HG02571 (cell line): ENCODE data around the gene CCL5.

Source experiments
- ATAC-seq: cut with Tn5 transposase; IDR thresholded peaks from one replicate; pipeline ENCODE4 v1.9.1; 2021; ENCODE audit warnings: mild to moderate bottlenecking, moderate library complexity; ENCODE audit not compliant: unreplicated experiment

Gene CCL5

GRCh38 chr17:35870906-35871819, 9.0 kb downstream of the CCL5 start:
- ATAC-seq, result no peak

DNA sequence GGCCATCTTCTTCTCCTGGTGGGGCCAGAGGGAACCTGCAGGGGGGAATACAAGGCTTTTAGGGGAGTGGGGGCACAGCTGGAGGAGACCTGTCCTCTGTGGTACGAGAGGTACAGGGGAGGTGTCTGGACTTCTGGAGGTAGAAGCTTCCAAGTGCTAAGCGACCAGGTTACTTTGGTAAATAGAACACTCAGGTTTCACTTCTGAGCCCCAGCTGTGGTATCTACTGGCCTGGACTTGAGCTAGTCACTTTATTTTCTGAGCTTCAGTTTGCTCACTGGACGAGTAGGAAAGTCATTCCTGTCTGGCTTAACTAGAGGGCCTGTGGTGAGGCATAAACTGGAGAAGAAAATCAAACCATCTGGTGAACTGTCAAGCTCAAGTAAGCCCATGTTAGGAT, 11.4 kb downstream of the CCL5 start, which contains the start of gene HEATR9:
HEATR9 (minus strand) TSS at position 155 of the 400 bp plus-strand sequence; CDS start at position 6, 149 bp downstream.
- no peak for ATAC-seq

GRCh38 chr17:35867574-35867973, 12.6 kb downstream of the CCL5 start:
- ATAC-seq, result no peak

- no peak for ATAC-seq
These were observed 13.7 kb downstream of the CCL5 start for GRCh38 chr17:35866341-35866950.

- ATAC-seq, result no peak
These were observed 14.5 kb downstream of the CCL5 start for GRCh38 chr17:35865412-35866340.

GRCh38 chr17:35864853-35865252, 15.3 kb downstream of the CCL5 start:
- ATAC-seq, result no peak

GRCh38 chr17:35856603-35857002, 23.6 kb downstream of the CCL5 start:
- no peak for ATAC-seq

DNA sequence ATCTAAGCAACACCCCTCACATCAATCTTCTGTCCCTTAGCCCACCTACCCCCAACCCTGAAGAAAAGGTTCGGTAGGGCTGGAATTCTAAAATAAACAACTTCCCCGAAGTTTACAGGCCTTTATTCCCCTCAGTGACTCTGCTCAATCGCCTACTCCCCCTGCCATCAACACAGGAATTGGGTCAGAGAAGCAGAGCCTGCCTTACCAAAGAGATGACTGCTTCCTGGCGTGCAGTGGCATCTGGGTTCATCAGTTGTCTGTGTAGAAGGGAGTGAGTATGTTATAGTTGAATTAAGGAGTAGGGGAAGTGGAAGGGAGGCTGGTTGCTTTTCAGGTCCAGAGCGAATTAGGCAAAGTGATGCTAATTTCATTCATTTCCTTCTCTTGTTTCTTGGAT, 24.2 kb downstream of the CCL5 start:
- ATAC-seq, result no peak

DNA sequence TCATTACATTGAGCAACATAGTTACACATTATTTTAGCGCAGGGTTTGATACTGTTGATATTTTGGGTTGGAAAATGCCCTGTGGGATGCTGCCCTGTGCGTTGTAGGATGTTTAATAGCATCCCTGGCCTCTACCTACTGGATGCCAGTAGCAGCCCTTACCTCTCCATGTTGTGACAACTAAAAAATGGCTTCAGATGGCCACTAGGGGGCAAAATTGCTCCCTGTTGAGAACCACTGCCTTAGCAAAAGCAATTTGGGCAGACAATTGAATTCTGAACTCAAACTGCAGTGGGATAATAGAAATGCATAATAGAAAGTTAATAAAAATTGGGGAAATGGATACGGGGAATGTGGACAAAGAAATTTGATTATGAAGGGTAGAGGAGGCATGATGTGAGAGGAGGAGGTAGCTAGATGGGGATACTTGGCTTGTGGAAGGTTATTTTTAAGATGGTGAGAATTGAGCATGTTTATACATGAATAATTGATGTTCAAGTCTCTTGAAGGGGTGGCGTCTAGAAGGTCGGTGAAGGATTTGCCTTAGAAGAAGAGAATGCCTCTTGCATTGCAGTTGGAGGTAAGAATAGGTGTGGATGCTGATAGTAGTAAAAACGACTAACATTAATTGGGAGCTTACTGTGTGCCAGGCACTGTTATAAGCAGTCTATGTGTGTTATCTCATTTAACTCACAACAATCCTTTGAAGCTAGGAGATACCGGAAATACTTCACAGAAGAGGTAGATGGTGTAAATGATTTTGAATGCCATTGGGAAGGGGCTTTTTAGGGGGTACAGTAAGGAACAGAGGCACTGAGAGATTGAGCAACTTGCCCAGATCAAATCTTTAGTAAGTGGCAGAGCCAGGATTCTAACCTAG, 30.5 kb downstream of the CCL5 start:
- no peak for ATAC-seq

GRCh38 chr17:35847633-35848373, 32.4 kb downstream of the CCL5 start:
- no peak for ATAC-seq

DNA sequence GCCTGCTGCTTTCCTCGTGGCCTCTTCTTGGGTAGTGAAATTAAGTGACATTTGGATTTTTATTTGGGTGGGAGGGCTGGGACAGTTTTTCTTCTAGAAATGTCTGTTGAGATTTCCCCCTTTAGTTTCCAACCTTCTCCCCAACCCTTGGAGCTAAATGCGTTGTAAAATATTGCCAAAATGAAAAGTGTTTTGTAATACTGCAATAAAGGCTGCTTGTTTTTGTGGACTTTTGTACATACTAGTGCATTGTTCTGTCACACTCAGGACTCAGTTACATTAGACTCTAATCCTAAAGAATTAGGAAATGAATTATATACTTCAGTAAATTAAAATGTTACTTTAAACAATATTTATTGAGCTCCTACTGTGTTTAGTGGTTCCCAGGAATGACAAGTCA, 33.2 kb downstream of the CCL5 start:
- no peak for ATAC-seq

DNA sequence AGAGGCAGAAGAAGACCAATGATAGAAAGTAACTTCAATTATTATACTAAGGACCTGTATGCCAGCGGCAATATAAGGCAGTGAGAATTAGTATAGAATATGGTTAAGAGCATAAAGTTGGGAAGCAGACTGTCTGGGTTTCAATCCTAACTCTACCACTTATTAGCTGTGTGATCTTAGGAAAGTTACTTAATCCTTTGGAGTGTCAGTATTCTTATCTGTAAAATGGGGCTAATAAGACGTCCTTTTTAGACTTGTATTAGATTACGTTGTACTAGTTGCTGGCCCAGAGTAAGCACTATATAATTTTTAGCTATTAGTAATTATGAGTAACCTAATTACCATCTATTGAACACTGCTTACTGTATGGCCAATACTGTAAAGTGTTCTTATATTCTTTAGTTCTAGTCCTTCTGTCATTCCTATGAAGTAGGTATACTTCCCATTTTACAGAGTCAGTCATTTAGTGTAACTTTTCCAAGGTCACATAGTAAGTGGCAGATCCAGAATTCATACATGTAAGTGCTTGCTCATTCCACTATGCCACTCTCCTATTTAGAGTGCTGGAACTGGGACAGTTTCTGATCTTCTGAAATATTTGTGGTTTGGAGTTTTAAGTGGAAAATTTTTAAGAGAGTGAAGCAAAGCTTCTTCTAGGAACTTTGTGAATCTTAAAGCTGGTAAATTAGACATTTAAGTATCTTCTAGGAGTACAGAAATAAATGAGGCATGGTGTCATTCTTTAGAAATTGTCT, 33.9 kb downstream of the CCL5 start:
- no peak for ATAC-seq

DNA sequence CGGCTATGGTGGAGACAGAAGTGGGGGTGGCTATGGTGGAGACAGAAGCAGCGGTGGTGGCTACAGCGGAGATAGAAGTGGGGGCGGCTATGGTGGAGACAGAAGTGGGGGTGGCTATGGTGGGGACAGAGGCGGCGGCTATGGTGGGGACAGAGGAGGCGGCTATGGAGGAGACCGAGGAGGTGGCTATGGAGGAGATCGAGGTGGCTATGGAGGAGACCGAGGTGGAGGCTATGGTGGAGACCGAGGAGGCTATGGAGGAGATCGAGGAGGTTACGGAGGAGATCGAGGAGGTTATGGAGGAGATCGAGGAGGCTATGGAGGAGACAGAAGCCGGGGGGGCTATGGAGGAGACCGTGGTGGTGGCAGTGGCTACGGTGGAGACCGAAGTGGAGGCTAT, 35.6 kb downstream of the CCL5 start:
- no peak for ATAC-seq

DNA sequence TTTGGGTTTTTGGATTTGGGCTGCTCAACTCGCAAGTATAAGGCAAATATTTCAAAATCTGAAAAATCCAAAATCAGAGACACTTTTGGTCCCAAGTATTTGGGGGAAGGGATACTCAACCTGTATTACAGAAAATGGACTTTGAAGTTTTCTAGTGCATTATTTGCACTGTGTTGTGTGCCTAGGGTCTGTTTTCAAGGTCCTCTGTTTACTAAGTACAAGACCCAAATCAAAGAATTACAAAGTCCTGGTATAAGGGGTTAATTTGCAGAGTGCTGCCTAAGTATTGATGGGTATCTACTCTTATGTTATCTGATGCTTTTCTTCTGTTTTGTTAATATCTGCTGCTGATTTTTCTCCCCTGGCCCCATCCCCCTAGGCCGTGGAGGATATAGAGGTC, 36.5 kb downstream of the CCL5 start:
- no peak for ATAC-seq

DNA sequence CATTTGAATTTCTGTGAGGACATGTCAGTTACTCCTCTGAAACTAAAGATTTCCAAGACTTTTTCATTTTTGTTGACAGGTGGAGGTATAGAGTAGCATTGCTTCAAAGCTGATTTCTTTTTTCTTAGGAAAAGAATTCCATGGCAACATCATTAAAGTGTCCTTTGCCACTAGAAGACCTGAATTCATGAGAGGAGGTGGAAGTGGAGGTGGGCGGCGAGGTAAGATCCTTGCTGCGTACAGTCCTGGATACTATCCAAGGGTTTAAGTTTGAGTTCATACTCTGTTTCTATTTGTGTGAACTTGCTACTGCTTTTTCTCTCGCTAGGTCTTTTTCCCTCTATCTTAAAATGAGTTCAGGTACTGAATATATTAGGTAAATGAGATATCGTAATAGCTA, 37.9 kb downstream of the CCL5 start:
- no peak for ATAC-seq

GRCh38 chr17:35841505-35841904, 38.7 kb downstream of the CCL5 start:
- no peak for ATAC-seq

- ATAC-seq, result no peak
These were observed 39.1 kb downstream of the CCL5 start for GRCh38 chr17:35841101-35841500.

DNA sequence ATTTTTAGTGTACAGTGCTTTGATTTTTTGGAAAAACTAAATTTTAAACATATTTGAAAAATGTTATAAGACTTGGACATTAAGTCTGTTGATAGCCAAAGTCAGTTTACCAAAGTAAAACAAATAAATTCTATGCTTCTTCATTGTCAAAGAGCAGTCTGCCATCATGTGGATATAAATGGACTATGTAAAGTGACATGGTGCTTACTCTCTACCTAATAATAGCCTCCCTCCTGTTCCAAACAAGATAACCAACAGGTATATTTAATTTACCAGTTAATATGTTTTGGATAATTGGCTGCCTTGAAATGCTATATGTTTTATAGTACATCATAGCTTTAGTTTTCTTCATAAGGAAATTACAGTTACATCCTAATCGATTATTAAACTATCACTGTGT, 55.0 kb downstream of the CCL5 start:
- no peak for ATAC-seq
